ENCODE measurements around the gene PPP1R1A.

DNA sequence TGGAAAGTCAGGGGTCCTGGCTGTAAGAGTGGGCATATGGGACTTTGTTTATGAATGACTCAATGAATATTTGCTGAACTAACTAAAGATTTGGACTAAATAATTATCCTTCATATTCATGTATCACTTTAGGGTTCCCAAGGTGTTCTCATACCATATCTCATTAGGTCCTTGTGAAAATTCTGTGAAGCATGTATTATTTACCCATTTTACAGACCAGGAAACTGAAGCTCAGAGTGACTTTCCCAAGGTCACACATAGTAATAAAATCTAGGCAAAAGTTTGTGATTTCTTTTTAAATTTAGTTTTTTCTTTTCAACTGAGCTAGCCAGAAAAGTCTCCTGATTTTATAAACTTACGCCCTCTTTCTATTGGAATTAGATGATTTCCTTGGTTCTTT, 29.7 kb downstream of the PPP1R1A start:
- no peak for TF ChIP-seq POLR2AphosphoS5 (IDR thresholded peaks at IDR 0.05; ENCODE audit: low read depth, low read length)
- no peak for TF ChIP-seq TAF1 (IDR thresholded peaks at IDR 0.05; ENCODE audit: borderline replicate concordance, low read depth, low read length)
